Psoas muscle (tissue), 8 donors: ENCODE results near the gene IGSF8. TPM values are rescaled to one million over a fixed set of nuclear protein-coding genes. Genes with fewer than 3 reads are reported as not detected.

Experiments used
- ATAC-seq, 4 donors: fragments of 200-7000 bp; cut with Tn5 transposase; one replicate each; pipeline ENCODE4 v1.9.1; 2020; ENCODE audit warnings: moderate library complexity in 3 of 4, mild to moderate bottlenecking in 2 of 4
- DNase-seq, 2 donors: peaks; one replicate each; pipeline ENCODE4 v3.0.0-alpha.2; 2020
- H3K27ac ChIP-seq: fragments of 200-600 bp; one replicate; pipeline ENCODE4 v1.8.0; 2022
- H3K27me3 ChIP-seq, 3 donors: fragments of 200-600 bp in 1 of 3; one replicate each; pipeline versions ENCODE4 v1.6.1 to v1.8.0; 2013 to 2022; ENCODE audit warnings: low read length in 2 of 3, mild to moderate bottlenecking in 2 of 3, moderate library complexity in 1 of 3; ENCODE audit not compliant: insufficient read depth in 3 of 3
- H3K36me3 ChIP-seq, 2 donors: fragments of 200-600 bp in 1 of 2; one replicate each; pipeline versions ENCODE4 v1.6.1 to v1.8.0; 2013 to 2022; ENCODE audit warnings: low read depth in 1 of 2, mild to moderate bottlenecking in 1 of 2, moderate library complexity in 1 of 2; ENCODE audit not compliant: insufficient read depth in 1 of 2
- H3K4me1 ChIP-seq: fragments of 200-600 bp; one replicate; pipeline ENCODE4 v1.8.0; 2022
- H3K4me3 ChIP-seq: fragments of 200-600 bp; one replicate; pipeline ENCODE4 v1.8.0; 2022; ENCODE audit warnings: mild to moderate bottlenecking
- H3K9me3 ChIP-seq: fragments of 200-600 bp; one replicate; pipeline ENCODE4 v1.8.0; 2022
- WGBS, 3 donors: extraction: QIAGEN DNeasy Blood & Tissue Kit; methylation state at CpG; one replicate each; pipeline versions ENCODE4 v1.1.6 to v1.1.7; 2013; 5-methylcytosine and 5-hydroxymethylcytosine counted together
- intact Hi-C, 2 donors: fragments of 100-400 bp; cut with DNase I; formaldehyde crosslinking; loops; one replicate each; pipeline versions ENCODE4 v1.11.0 to v1.14.2; 2022
- polyA plus RNA-seq, 3 donors: library from polyadenylated mRNA; stranded (reverse); fragments of 200-250 nt; gene quantifications; one replicate each; pipeline ENCODE4 v1.2.3, GENCODE V29; 2013
- total RNA-seq, 4 donors: library from RNA; stranded (reverse); fragmentation: NEBNext Ultra II Directional in 2 of 4; extraction: Animal tissue kit (Norgen Biotek cat#: 25700) in 2 of 4; gene quantifications; one replicate each; pipeline versions ENCODE4 v1.2.1 to v1.2.4, GENCODE V29; 2021 to 2023
- TF ChIP-seq, protein P1 (sequence below): fragments of 200-600 bp; IDR thresholded peaks from one replicate; pipeline ENCODE4 v1.8.0; 2022; ENCODE audit warnings: antibody characterized with exemption
- donor health status: healthy with polysubstance abuse.
- donor health status: DM: no; HTN: no; CAD: no; lungs with moderate emphysema.
- donor health status: Bipolar disorder and iron deficiency.
- donor health status: healthy.
- donor health status: DM: yes; HTN: yes; CAD: no.
- donor health status: DM: no; HTN: no; CAD: no.
- donor health status: DM: no; HTN: no; CAD: no.
- donor health status: DM: yes; HTN: yes; CAD: no.

Gene IGSF8
- total and polyA plus RNA-seq, 7 donors, result 4.3 to 8.6 (median 6.4) TPM

GRCh38 chr1:160061369-160062229 lies 36.8 kb downstream of the IGSF8 start:
- no peak for ATAC-seq
- Histone ChIP-seq H3K9me3 (no peaks in the 10 kb centered on the region), H3K36me3 (no peaks in the 10 kb centered on the region), H3K4me3 (no peak overlapping the region), H3K4me1 (no peaks in the 10 kb centered on the region), H3K27me3 (peaks cover 0 to 2% (median 2%) of the 10 kb centered on the region in 3 donors), H3K27ac (no peak overlapping the region)
- no peak for DNase-seq
- 55 to 68% (median 57%) methylated on average over 15 of the region's 15 CpGs for WGBS, 3 donors
- TF ChIP-seq, protein P1, sequence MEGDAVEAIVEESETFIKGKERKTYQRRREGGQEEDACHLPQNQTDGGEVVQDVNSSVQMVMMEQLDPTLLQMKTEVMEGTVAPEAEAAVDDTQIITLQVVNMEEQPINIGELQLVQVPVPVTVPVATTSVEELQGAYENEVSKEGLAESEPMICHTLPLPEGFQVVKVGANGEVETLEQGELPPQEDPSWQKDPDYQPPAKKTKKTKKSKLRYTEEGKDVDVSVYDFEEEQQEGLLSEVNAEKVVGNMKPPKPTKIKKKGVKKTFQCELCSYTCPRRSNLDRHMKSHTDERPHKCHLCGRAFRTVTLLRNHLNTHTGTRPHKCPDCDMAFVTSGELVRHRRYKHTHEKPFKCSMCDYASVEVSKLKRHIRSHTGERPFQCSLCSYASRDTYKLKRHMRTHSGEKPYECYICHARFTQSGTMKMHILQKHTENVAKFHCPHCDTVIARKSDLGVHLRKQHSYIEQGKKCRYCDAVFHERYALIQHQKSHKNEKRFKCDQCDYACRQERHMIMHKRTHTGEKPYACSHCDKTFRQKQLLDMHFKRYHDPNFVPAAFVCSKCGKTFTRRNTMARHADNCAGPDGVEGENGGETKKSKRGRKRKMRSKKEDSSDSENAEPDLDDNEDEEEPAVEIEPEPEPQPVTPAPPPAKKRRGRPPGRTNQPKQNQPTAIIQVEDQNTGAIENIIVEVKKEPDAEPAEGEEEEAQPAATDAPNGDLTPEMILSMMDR, result no peak
- intact Hi-C loops, result no loop called here

DNA sequence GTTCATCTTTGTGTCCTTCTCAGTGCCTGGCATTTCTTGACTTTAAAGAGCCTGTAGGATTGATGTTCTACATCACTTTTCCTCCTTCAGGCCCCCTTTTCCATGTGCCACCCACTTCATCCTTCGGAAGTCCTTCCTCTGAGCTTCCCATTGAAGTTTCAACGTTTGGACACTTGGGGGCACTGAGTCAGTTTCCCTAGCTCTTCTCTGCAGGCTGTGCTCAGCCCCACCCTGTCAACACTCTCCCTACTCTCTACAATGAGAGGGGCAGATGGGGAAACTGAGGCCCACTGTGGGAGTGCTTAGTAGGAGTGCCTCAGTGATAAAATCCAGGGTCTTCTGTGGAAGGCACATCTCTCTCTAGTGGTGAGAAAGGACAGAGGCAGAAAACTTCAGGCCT lies 40.3 kb downstream of the IGSF8 start:
- ATAC-seq, result peak in 1 of 4 donors; percentile 51
- Histone ChIP-seq H3K27ac (no peak overlapping the region), H3K36me3 (no peaks in the 10 kb centered on the region), H3K4me1 (no peaks in the 10 kb centered on the region), H3K27me3 (peaks cover 0 to 2% (median 2%) of the 10 kb centered on the region in 3 donors), H3K4me3 (no peak overlapping the region), H3K9me3 (no peaks in the 10 kb centered on the region)
- WGBS, 3 donors, result 31 to 42% (median 35%) methylated on average over 2 of the region's 2 CpGs
- intact Hi-C loops, result no loop called here
- DNase-seq, result no peak
- TF ChIP-seq, protein P1, result peak; percentile 28

- Histone ChIP-seq H3K27me3 (peaks cover 0 to 8% (median 2%) of the 10 kb centered on the region in 3 donors), H3K27ac (no peak overlapping the region), H3K9me3 (no peaks in the 10 kb centered on the region), H3K36me3 (no peaks in the 10 kb centered on the region), H3K4me1 (no peaks in the 10 kb centered on the region), H3K4me3 (no peak overlapping the region)
- intact Hi-C loops, result no loop called here
- DNase-seq (no peak), ATAC-seq (no peak)
- WGBS, 3 donors, result 86 to 89% (median 88%) methylated on average over 1 of the region's 1 CpG
- TF ChIP-seq, protein P1, result no peak
Observed at GRCh38 chr1:160056648-160057169, 41.7 kb downstream of the IGSF8 start.

DNA sequence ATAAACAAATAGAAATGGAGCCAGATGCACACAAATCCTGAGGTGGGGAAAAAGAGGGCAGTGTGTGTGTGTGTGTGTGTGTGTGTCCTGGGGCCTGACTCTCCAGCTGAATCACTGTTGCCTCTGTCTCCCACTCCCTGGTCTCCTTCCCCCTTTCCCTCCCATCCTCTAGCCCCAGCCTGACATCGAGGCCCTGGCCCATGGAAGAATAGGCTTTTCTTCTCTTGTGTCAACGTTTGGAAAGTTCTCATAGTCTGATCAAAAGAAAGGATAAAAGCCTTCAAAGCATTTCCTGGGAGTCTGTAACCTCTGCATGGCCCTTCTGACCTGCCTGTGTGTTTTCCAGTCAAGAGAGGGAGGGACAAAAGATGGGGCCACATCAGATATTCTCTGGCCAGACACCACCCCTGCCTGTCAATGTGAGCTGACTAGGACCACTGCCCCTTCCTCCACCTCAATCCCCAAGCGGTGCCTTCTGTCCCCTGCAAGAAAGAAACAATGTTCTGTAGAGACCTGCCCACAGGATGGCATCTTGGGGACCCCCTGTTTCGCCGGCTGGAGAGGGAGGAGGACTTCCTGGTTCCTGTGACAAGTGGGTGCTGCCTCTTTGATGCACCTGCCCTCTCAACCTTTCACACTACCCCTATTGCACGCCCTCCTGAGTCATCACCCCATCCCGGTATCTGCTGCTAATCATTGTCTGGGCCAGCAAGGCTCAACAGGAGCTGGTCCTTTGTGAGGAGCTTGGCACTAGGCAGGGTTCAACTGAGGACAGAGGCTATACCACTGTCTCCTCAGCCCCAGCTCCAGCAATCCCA lies 44.7 kb downstream of the IGSF8 start:
- no peak for ATAC-seq
- Histone ChIP-seq H3K27ac (no peak overlapping the region), H3K4me3 (no peak overlapping the region), H3K4me1 (no peaks in the 10 kb centered on the region), H3K36me3 (no peaks in the 10 kb centered on the region), H3K27me3 (peaks cover 0 to 6% (median 0%) of the 10 kb centered on the region in 3 donors), H3K9me3 (no peaks in the 10 kb centered on the region)
- 64 to 70% (median 64%) methylated on average over 7 of the region's 7 CpGs for WGBS, 3 donors
- no peak for DNase-seq
- intact Hi-C loops, result no loop called here
- TF ChIP-seq, protein P1, result no peak
